Cardiac muscle cell (in vitro differentiated cells and primary cell): ENCODE measurements around the gene ATXN1. TPM values are rescaled to one million over a fixed set of nuclear protein-coding genes. Genes with fewer than 3 reads are reported as not detected.

Experiments used
- DNase-seq, 2 donors: peaks; one replicate each; pipeline versions ENCODE4 v3.0.0 to v3.0.0-alpha.2; 2010 to 2017; ENCODE audit warnings: low read depth in 1 of 2, low spot score in 1 of 2
- H3K27ac ChIP-seq: fragments of 200-600 bp; sonication (generic); 2 replicates; pipeline ENCODE4 v1.5.1; 2016
- H3K27me3 ChIP-seq: fragments of 200-600 bp; sonication (generic); 2 replicates; pipeline ENCODE4 v1.6.0; 2016; ENCODE audit warnings: control low read depth
- H3K36me3 ChIP-seq: fragments of 200-600 bp; sonication (generic); 2 replicates; pipeline ENCODE4 v1.5.1; 2016; ENCODE audit warnings: control low read depth
- H3K4me1 ChIP-seq: fragments of 200-600 bp; sonication (generic); 2 replicates; pipeline ENCODE4 v1.8.1; 2017; ENCODE audit warnings: low read depth, mild to moderate bottlenecking, mixed run types
- H3K4me3 ChIP-seq: fragments of 200-600 bp; sonication (generic); 2 replicates; pipeline ENCODE4 v1.5.1; 2016; ENCODE audit warnings: mild to moderate bottlenecking
- H3K9me3 ChIP-seq: fragments of 200-600 bp; sonication (generic); 2 replicates; pipeline ENCODE4 v1.5.1; 2017; ENCODE audit warnings: low read depth, mild to moderate bottlenecking, control low read depth
- polyA plus RNA-seq: library from polyadenylated mRNA; unstranded; fragments of >200 nt; fragmentation: Nextera tagmentation; extraction: Ambion mirVana; gene quantifications from 2 replicates; pipeline ENCODE4 v1.2.1, GENCODE V29; 2016
- total RNA-seq: library from RNA; depleted of rRNA; stranded (reverse); fragments of >200 nt; gene quantifications from 2 replicates; pipeline ENCODE4 v1.2.3, GENCODE V29; 2016
- TF ChIP-seq, protein P1 (sequence below): IDR thresholded peaks from 2 replicates; pipeline ENCODE4 v1.5.1; 2012; ENCODE audit warnings: low read depth, mild to moderate bottlenecking, low read length

Gene ATXN1
- total and polyA plus RNA-seq, 2 experiments from 2014 or later: 15.1 to 37.4 TPM

- Histone ChIP-seq H3K27ac (no peak overlapping the region), H3K36me3 (no peaks in the 10 kb centered on the region), H3K27me3 (no peaks in the 10 kb centered on the region), H3K4me1 (peaks cover 11% of the 10 kb centered on the region), H3K4me3 (no peak overlapping the region), H3K9me3 (no peaks in the 10 kb centered on the region)
- TF ChIP-seq, protein P1, sequence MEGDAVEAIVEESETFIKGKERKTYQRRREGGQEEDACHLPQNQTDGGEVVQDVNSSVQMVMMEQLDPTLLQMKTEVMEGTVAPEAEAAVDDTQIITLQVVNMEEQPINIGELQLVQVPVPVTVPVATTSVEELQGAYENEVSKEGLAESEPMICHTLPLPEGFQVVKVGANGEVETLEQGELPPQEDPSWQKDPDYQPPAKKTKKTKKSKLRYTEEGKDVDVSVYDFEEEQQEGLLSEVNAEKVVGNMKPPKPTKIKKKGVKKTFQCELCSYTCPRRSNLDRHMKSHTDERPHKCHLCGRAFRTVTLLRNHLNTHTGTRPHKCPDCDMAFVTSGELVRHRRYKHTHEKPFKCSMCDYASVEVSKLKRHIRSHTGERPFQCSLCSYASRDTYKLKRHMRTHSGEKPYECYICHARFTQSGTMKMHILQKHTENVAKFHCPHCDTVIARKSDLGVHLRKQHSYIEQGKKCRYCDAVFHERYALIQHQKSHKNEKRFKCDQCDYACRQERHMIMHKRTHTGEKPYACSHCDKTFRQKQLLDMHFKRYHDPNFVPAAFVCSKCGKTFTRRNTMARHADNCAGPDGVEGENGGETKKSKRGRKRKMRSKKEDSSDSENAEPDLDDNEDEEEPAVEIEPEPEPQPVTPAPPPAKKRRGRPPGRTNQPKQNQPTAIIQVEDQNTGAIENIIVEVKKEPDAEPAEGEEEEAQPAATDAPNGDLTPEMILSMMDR: no peak
- DNase-seq: peak in 1 of 2 donors; percentile 55
These were observed 427.7 kb downstream of the ATXN1 start for GRCh38 chr6:16333580-16333979.

DNA sequence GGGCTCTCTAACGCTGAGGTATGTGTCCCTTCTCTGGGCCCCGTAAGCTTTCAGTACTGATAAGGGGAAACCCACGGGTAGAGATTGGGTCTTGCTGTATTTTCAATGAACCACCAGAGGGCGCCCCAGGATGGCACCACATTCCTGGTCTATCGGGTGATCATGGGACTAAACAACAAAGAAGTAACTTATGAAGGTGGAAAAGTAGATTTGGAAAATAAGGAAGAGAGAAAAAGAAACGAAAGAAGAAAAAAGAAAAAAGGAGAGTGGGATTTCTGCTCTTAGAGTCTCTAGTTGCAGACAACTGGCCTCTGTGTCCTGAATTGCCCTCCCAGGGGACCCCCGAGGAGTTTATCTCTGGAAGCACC lies 429.1 kb downstream of the ATXN1 start:
- DNase-seq: peak; percentile 86 to 92
- Histone ChIP-seq H3K27ac (peak overlapping the region; percentile 74), H3K36me3 (no peaks in the 10 kb centered on the region), H3K4me3 (no peak overlapping the region), H3K27me3 (no peaks in the 10 kb centered on the region), H3K9me3 (no peaks in the 10 kb centered on the region), H3K4me1 (peaks cover 11% of the 10 kb centered on the region)
- TF ChIP-seq, protein P1: peak; percentile 90

DNA sequence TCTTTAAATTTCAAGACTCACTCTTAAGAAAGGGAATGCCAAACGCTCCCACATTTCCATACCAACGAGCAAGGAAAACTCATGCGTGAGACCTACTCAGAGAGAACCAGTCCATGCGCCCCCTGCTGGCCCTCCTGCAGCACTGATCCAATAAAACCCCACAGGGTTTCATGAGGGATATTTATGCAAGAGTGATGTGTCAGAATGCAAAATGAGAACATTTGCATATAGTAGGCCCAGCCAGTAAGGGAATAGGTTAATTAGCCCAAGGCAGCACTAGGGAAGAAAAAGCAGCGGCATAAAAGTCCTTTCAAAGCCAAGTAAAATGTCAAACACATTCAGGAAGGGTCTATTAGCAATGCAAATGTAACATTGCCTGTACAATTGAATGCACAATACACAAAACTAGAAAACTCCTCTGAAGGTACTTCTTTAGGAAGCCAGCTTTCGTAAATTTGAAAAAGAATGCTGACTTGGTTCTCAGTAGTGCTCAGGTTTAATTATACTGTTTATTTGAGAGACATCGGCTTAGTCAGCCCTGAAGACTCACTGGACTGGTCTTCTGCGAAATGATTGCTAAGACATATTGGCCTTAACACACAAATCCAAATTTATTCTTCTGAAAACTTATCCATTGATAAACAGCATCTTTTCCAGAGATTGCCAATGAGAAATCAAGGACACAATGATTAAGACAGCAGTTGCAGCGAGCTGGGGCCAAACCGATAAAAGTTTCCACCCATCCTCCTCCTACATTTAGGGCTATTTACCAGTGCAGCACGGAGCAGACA lies 429.7 kb downstream of the ATXN1 start:
- peaks cover 2% of the 10 kb centered on the region for H3K36me3 ChIP-seq
- peaks cover 11% of the 10 kb centered on the region for H3K4me1 ChIP-seq
- no peaks in the 10 kb centered on the region for H3K27me3 ChIP-seq
- TF ChIP-seq, protein P1: peak; percentile 97
- H3K4me3 ChIP-seq: no peak overlapping the region
- DNase-seq: peak; percentile 81 to 89
- H3K27ac ChIP-seq: peak overlapping the region; percentile 74
- no peaks in the 10 kb centered on the region for H3K9me3 ChIP-seq

- H3K27ac ChIP-seq: no peak overlapping the region
- no peaks in the 10 kb centered on the region for H3K27me3 ChIP-seq
These were observed 432.0 kb downstream of the ATXN1 start for GRCh38 chr6:16329233-16329632.

GRCh38 chr6:16327777-16328325 lies 433.4 kb downstream of the ATXN1 start:
- H3K9me3 ChIP-seq: no peaks in the 10 kb centered on the region
- H3K4me1 ChIP-seq: peaks cover 15% of the 10 kb centered on the region
- peaks cover 7% of the 10 kb centered on the region for H3K36me3 ChIP-seq
- TF ChIP-seq, protein P1: no peak
- no peaks in the 10 kb centered on the region for H3K27me3 ChIP-seq
- H3K4me3 ChIP-seq: no peak overlapping the region
- DNase-seq: no peak
- no peak overlapping the region for H3K27ac ChIP-seq

More at GRCh38 chr6:16329233-16329632, 432.0 kb downstream of the ATXN1 start:
- H3K36me3 ChIP-seq: peaks cover 7% of the 10 kb centered on the region
- H3K4me3 ChIP-seq: no peak overlapping the region
- H3K4me1 ChIP-seq: peaks cover 11% of the 10 kb centered on the region
- TF ChIP-seq, protein P1: no peak
- no peak for DNase-seq
- no peaks in the 10 kb centered on the region for H3K9me3 ChIP-seq
